ENCODE measurements around the gene RNF150.

GRCh38 chr4:141023051-141023450 is 110.2 kb downstream of the RNF150 start:
- TF ChIP-seq RAD21 (conservative IDR thresholded peaks at IDR 0.05) (no peak), EP300 (conservative IDR thresholded peaks at IDR 0.05; ENCODE audit: poor library complexity, severe bottlenecking) (no peak), TAF1 (IDR thresholded peaks at IDR 0.05; ENCODE audit: low read depth) (no peak), EZH2 (IDR thresholded peaks at IDR 0.05; ENCODE audit: borderline replicate concordance, insufficient read depth, low read length, poor library complexity, severe bottlenecking) (no peak)
- TF ChIP-seq, protein P1, sequence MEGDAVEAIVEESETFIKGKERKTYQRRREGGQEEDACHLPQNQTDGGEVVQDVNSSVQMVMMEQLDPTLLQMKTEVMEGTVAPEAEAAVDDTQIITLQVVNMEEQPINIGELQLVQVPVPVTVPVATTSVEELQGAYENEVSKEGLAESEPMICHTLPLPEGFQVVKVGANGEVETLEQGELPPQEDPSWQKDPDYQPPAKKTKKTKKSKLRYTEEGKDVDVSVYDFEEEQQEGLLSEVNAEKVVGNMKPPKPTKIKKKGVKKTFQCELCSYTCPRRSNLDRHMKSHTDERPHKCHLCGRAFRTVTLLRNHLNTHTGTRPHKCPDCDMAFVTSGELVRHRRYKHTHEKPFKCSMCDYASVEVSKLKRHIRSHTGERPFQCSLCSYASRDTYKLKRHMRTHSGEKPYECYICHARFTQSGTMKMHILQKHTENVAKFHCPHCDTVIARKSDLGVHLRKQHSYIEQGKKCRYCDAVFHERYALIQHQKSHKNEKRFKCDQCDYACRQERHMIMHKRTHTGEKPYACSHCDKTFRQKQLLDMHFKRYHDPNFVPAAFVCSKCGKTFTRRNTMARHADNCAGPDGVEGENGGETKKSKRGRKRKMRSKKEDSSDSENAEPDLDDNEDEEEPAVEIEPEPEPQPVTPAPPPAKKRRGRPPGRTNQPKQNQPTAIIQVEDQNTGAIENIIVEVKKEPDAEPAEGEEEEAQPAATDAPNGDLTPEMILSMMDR (IDR thresholded peaks at IDR 0.05; ENCODE audit: poor library complexity, severe bottlenecking): no peak

Data from neural cell (in vitro differentiated cells).